Osteocyte (in vitro differentiated cells): ENCODE measurements around the gene VPS45. TPM values are rescaled to one million over a fixed set of nuclear protein-coding genes. Genes with fewer than 3 reads are reported as not detected.
"Not testable (repeated sequence)": the region's sequence is repeated elsewhere in the genome, so short reads cannot be mapped to it uniquely, and the experiment has no call there.

ENCODE experiments used
- DNase-seq: peaks from one replicate; pipeline ENCODE4 v3.0.0; 2021; ENCODE audit warnings: mixed read lengths; ENCODE audit not compliant: unreplicated experiment; ENCODE audit errors: extremely low spot score
- H3K27ac Mint-ChIP-seq: one replicate; pipeline ENCODE4 v1.8.0; 2021; ENCODE audit warnings: mild to moderate bottlenecking, mixed read lengths; ENCODE audit not compliant: unreplicated experiment
- H3K27me3 Mint-ChIP-seq: one replicate; pipeline ENCODE4 v1.8.0; 2021; ENCODE audit warnings: mixed read lengths; ENCODE audit not compliant: unreplicated experiment
- H3K36me3 Mint-ChIP-seq: one replicate; pipeline ENCODE4 v1.8.0; 2021; ENCODE audit warnings: mixed read lengths; ENCODE audit not compliant: unreplicated experiment
- H3K4me1 Mint-ChIP-seq: one replicate; pipeline ENCODE4 v1.8.0; 2021; ENCODE audit warnings: mixed read lengths; ENCODE audit not compliant: unreplicated experiment
- H3K4me3 Mint-ChIP-seq: one replicate; pipeline ENCODE4 v1.8.0; 2021; ENCODE audit warnings: mild to moderate bottlenecking, moderate library complexity, mixed read lengths; ENCODE audit not compliant: unreplicated experiment
- H3K9me3 Mint-ChIP-seq: one replicate; pipeline ENCODE4 v1.8.0; 2021; ENCODE audit warnings: mixed read lengths; ENCODE audit not compliant: unreplicated experiment
- CTCF ChIP-seq: fragments of 200-600 bp; sonication (generic); IDR thresholded peaks from 2 replicates; pipeline ENCODE4 v1.5.0; 2021; ENCODE audit warnings: antibody characterized with exemption, mild to moderate bottlenecking, moderate library complexity
- total RNA-seq: library from RNA; stranded (reverse); gene quantifications from 2 replicates; pipeline ENCODE4 v1.2.1, GENCODE V29; 2021

Gene VPS45
- total RNA-seq, 1 donor from 2014 or later, result 43.6 TPM

GRCh38 chr1:150051089-150051373, 16.5 kb upstream of the VPS45 start:
- Mint-ChIP-seq H3K36me3 (no peaks in the 10 kb centered on the region), H3K27ac (no peak overlapping the region), H3K4me3 (no peak overlapping the region), H3K27me3 (no peaks in the 10 kb centered on the region), H3K9me3 (no peaks in the 10 kb centered on the region), H3K4me1 (peaks cover 2% of the 10 kb centered on the region)
- no peak for TF ChIP-seq CTCF
- no peak for DNase-seq

GRCh38 chr1:150051905-150052412, 15.6 kb upstream of the VPS45 start:
- not testable (repeated sequence) for H3K27me3 Mint-ChIP-seq, H3K36me3 Mint-ChIP-seq, DNase-seq, H3K27ac Mint-ChIP-seq, H3K9me3 Mint-ChIP-seq, H3K4me1 Mint-ChIP-seq, H3K4me3 Mint-ChIP-seq

GRCh38 chr1:150053926-150054325, 13.7 kb upstream of the VPS45 start:
- DNase-seq, result no peak
- H3K9me3 Mint-ChIP-seq, result no peaks in the 10 kb centered on the region
- no peaks in the 10 kb centered on the region for H3K36me3 Mint-ChIP-seq
- H3K27me3 Mint-ChIP-seq, result no peaks in the 10 kb centered on the region
- peaks cover 2% of the 10 kb centered on the region for H3K4me1 Mint-ChIP-seq
- no peak overlapping the region for H3K27ac Mint-ChIP-seq
- no peak for TF ChIP-seq CTCF
- no peak overlapping the region for H3K4me3 Mint-ChIP-seq

GRCh38 chr1:150055507-150055906, 12.1 kb upstream of the VPS45 start:
- H3K27ac Mint-ChIP-seq, H3K9me3 Mint-ChIP-seq, H3K4me3 Mint-ChIP-seq, H3K4me1 Mint-ChIP-seq, H3K36me3 Mint-ChIP-seq, DNase-seq, H3K27me3 Mint-ChIP-seq: not testable (repeated sequence)

- Mint-ChIP-seq H3K4me1 (no peaks in the 10 kb centered on the region), H3K9me3 (no peaks in the 10 kb centered on the region), H3K27me3 (no peaks in the 10 kb centered on the region), H3K27ac (no peak overlapping the region), H3K4me3 (no peak overlapping the region), H3K36me3 (no peaks in the 10 kb centered on the region)
- no peak for TF ChIP-seq CTCF
- DNase-seq, result no peak
These were observed 11.2 kb upstream of the VPS45 start for GRCh38 chr1:150056407-150056806.

GRCh38 chr1:150060260-150060659, 7.3 kb upstream of the VPS45 start:
- TF ChIP-seq CTCF, result no peak
- no peaks in the 10 kb centered on the region for H3K27me3 Mint-ChIP-seq
- DNase-seq, result no peak
- H3K27ac Mint-ChIP-seq, result no peak overlapping the region
- no peaks in the 10 kb centered on the region for H3K4me1 Mint-ChIP-seq
- no peaks in the 10 kb centered on the region for H3K9me3 Mint-ChIP-seq
- H3K4me3 Mint-ChIP-seq, result no peak overlapping the region
- H3K36me3 Mint-ChIP-seq, result no peaks in the 10 kb centered on the region
